GM19468 (cell line): ENCODE data around the gene GPC5.

Experiments used
- ATAC-seq: cut with Tn5 transposase; IDR thresholded peaks from one replicate; pipeline ENCODE4 v1.9.1; 2021; ENCODE audit warnings: mild to moderate bottlenecking, moderate library complexity, moderate number of reproducible peaks; ENCODE audit not compliant: unreplicated experiment; ENCODE audit errors: extremely low read depth

GPC5 gene

GRCh38 chr13:91450913-91451312, 52.5 kb downstream of the GPC5 start:
- no peak for ATAC-seq

- no peak for ATAC-seq
Measured at GRCh38 chr13:91454666-91455065, 56.2 kb downstream of the GPC5 start.

- no peak for ATAC-seq
Measured at GRCh38 chr13:91456837-91457236, 58.4 kb downstream of the GPC5 start.

- ATAC-seq: no peak
Measured at GRCh38 chr13:91459485-91459884, 61.1 kb downstream of the GPC5 start.

- no peak for ATAC-seq
Measured at GRCh38 chr13:91464336-91464735, 65.9 kb downstream of the GPC5 start.

- ATAC-seq: no peak
Measured at GRCh38 chr13:91467236-91467635, 68.8 kb downstream of the GPC5 start.

GRCh38 chr13:91468301-91468700, 69.9 kb downstream of the GPC5 start:
- no peak for ATAC-seq

- no peak for ATAC-seq
Measured at GRCh38 chr13:91470084-91470621, 71.7 kb downstream of the GPC5 start.

GRCh38 chr13:91470681-91471080, 72.3 kb downstream of the GPC5 start:
- ATAC-seq: no peak

- no peak for ATAC-seq
Measured at GRCh38 chr13:91482427-91482826, 84.0 kb downstream of the GPC5 start.

GRCh38 chr13:91491980-91492379, 93.6 kb downstream of the GPC5 start:
- no peak for ATAC-seq

- no peak for ATAC-seq
Measured at GRCh38 chr13:91493442-91493841, 95.0 kb downstream of the GPC5 start.

GRCh38 chr13:91498298-91498697, 99.9 kb downstream of the GPC5 start:
- ATAC-seq: no peak

- ATAC-seq: no peak
Measured at GRCh38 chr13:91504216-91504615, 105.8 kb downstream of the GPC5 start.

- ATAC-seq: no peak
Measured at GRCh38 chr13:91506759-91507158, 108.3 kb downstream of the GPC5 start.

GRCh38 chr13:91510058-91510457, 111.6 kb downstream of the GPC5 start:
- no peak for ATAC-seq

GRCh38 chr13:91513790-91514189, 115.4 kb downstream of the GPC5 start:
- ATAC-seq: no peak

- ATAC-seq: no peak
Measured at GRCh38 chr13:91516799-91517198, 118.4 kb downstream of the GPC5 start.

- ATAC-seq: peak; percentile 46
Measured at GRCh38 chr13:91520952-91521351, 122.5 kb downstream of the GPC5 start.

- no peak for ATAC-seq
Measured at GRCh38 chr13:91523116-91523515, 124.7 kb downstream of the GPC5 start.

- no peak for ATAC-seq
Measured at GRCh38 chr13:91526543-91527033, 128.2 kb downstream of the GPC5 start.

- ATAC-seq: no peak
Measured at GRCh38 chr13:91529739-91530482, 131.5 kb downstream of the GPC5 start.
